Measurements from ENCODE around the gene GCN1.
"Not testable (repeated sequence)": the region's sequence is repeated elsewhere in the genome, so short reads cannot be mapped to it uniquely, and the experiment has no call there.

The GCN1 gene

DNA sequence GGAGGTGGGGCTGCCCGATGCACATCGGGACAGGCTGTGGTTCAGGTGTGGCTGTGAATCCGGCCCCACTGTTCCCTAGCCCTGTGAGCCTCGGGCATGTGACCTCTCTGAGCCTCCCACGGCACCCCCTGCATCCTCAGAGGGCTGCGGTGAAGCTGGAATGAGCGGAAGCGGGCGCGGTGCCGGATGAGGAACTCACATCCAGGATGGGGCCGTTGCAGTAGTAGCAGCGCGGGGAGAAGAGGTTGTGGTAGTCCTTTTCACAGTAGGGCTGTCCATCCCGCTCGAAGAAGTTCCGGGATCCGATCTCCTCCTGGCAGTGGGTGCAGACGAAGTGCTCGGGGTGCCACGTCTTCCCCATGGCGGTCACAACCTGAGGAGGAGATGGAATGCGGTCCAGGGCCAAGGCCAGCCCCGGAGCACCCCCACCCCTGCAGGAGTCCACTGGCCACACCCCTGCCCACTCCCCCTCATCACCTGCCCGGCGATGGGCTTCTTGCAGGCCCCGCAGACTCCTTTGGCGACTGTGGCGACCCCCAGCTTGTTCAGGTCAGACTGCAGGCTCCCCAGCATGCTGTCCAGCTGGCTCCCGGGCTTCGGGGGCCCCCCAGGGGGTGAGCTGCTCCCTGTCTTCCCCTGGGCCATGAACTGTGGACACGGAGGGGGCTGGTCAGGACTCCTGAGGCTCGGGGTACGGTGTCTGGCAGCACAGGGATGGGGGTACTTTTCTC lies 20.3 kb upstream of the GCN1 start:
- no peak for DNase-seq
- no peak for ATAC-seq

DNA sequence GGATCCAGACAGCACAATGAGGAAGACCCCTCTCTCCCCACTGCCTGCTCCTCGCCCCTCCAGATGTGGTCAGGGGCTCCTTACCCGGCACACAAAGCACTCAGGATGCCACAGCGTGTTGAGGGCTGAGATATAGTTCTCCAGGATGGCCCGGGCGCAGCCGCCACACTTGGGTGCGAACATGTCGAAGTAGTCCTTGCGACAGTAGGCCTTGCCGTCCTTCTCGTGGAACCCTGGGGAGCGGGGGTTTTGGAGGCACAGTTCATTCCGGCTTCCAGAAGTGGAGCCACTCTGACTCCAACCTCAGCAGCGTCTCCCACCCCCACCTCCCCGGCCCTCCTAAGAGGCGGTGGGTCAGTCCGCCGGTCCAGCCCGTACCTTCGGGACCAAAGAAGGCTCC lies 19.2 kb upstream of the GCN1 start:
- no peak for ATAC-seq

DNA sequence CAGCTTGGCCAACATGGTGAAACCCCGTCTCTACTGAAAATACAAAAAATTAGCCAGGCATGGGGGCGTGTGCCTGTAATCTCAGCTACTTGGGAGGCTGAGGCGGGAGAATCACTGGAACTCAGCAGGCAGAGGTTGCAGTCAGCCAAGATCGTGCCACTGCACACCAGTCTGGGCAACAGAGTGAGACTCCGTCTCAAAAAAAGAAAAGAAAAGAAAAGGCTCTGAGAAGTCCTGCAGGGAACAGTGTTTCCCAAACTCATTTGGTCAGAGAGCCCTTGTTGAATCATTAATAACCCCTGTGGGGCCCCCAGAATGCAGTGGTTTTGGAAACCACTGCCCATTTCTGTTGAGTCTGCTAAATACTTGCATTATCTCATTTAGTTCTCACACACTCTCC lies 18.7 kb upstream of the GCN1 start:
- DNase-seq, ATAC-seq: not testable (repeated sequence)

More for the DNA sequence above, 19.2 kb upstream of the GCN1 start:
- no peak for DNase-seq

DNA sequence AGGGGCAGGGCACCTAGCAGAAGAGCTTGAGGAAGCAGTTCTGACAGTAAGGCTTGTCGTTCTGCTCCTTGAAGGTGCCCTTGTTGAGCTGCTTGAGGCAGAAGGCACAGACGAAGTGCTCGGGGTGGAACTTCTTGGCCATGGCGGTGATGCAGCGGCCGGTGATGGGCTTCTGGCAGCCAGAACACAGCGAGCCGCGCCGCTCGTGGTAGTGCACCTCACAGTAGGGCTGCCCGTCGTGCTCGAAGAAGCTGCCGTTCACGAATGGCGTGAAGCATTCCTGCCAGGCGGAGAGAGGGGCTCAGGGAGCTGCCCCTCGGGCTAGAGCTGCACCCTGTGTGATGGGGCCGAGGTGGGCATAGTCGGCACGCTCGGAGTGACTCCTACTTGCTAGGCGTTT lies 17.8 kb upstream of the GCN1 start:
- no peak for DNase-seq
- ATAC-seq: no peak

DNA sequence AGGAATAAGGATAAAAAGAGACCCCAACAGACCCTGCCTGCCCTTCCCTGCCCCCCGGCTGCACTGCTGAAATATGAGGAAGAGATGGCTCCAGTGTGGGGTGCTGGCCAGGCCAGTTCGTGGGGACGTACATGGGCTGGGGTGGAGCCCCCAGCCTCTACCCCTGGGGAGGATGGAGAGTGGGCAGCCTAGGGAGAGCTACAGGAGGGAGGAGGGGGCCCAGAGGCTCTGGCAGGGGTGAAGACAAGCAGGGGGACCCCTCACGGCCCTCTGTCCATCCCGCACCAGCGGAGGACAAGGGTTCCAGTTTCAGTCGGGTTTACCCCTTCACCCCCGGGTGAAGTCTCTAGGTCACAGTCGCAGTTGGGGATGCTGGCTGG lies 17.4 kb upstream of the GCN1 start:
- DNase-seq (no peak), ATAC-seq (no peak)

DNA sequence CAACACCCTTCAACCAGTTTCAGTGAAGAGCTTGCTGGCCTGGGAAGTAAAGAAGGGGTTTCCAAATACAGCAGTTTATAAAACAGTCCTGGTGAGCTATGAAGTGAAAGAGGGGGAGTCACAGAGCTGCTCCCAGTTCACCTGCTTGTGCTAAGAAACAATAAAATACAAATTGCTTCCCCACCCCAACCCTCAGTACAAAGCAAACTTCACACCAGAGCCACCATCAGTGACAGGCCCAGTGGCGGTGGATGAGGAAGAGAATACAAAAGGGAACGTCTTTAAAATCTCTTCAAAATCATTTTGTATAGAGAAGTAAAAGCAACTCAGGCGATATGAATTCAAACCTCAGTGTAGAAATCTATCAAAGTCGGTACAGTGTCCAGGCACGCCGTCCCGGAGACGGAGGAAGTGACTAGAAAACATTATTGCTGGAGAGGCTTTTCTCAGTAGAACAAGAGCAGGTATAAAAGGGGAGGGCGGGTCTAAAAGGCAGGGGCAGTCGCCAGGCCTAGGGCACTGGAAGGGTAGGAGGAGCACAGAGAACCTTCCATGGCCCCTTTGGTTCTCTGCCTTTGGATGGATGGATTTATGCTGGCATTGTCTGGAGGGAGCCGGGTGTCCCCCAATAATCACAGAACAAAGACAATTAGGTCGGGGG lies 16.9 kb upstream of the GCN1 start:
- no peak for ATAC-seq
- no peak for DNase-seq

DNA sequence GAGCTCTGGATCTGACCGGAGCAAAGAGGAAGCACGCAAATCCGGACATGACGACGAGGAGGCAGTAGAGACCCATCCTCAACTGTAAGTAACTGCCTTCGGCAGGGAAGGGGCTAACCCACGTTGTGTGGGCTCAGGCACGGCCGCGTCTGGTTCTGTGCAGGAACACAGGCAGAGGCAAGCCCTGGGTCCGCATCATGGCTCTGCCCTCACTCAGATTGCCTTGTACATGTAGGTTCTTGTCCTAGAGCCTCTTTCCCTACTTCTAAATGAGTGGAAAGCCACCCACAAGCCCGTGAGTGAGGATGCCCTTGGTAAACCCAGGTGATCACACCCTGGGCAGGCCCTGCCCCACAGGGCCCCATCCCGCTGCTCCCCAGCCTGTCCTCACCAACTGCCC lies 15.3 kb upstream of the GCN1 start:
- DNase-seq (no peak), ATAC-seq (no peak)

DNA sequence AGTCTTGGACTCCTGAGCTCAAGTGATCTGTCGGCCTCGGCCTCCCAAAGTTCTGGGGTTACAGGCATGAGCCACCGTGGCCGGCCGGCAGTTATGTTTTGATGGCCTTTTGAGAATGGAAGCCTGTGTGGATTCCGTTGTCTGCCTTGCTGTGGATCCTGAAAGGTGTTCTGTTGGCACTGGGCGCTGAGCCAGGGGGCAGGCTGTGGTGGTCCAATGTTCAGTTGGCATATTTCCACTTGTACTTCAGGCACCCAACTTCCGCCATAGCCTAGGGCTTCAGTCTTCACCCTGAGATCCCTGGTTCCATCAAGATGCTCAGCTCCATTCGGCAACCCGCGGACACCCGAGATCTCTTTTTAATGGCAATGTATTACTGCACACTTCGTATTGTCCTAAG lies 12.7 kb upstream of the GCN1 start:
- ATAC-seq: no peak
- DNase-seq: no peak

DNA sequence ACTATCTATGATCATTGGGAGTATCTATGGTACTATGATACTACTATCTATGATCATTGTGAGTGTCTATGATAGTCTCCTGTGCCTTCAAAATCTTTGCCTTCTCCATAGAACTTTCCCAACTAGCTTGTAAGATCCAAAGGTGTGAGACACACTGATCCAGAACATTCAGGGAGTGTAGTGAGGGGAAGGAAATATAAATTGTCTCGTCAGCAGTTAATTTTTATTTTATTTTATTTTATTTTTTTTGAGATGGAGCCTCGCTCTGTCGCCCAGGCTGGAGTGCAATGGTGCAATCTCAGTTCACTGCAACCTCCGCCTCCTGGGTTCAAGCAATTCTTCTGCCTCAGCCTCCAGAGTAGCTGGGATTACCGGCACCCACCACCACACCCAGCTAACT lies 12.3 kb upstream of the GCN1 start:
- not testable (repeated sequence) for DNase-seq, ATAC-seq

DNA sequence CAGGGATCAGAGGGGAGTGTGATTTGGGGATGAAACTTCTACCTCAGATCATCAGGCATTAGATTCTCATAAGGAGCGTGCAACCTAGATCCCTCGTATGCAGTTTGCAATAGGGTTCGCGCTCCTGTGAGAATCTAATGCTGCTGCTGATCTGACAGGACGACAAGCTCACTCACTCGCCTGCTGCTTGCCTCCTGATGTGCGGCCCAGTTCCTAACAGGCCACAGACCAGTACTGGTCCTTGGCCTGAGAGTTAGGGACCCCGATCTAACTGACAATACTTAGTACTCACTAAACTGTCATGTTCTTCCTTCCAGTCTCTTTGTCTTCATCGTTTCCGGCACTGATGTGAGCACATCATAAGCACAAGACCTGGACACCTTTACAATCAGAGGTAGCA lies 11.7 kb upstream of the GCN1 start:
- ATAC-seq (no peak), DNase-seq (no peak)

DNA sequence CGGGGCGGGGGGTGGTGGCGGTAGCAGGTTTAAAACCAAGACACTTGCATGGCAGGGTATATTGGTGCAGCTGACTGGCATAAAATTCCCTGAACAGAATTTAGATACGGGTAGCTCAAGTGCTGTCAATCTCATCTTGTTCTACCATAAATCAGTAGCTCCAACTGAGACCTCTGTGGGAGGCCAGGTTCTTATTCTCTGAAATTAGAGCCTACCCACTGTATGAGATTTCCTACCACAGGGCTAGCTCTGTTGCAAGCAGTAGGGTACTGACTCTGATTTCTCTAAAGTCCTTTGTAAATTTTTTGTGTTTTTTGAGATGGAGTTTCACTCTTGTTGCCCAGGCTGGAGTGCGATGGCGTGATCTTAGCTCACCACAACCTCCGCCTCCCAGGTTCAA lies 9.7 kb upstream of the GCN1 start:
- ATAC-seq (no peak), DNase-seq (no peak)

DNA sequence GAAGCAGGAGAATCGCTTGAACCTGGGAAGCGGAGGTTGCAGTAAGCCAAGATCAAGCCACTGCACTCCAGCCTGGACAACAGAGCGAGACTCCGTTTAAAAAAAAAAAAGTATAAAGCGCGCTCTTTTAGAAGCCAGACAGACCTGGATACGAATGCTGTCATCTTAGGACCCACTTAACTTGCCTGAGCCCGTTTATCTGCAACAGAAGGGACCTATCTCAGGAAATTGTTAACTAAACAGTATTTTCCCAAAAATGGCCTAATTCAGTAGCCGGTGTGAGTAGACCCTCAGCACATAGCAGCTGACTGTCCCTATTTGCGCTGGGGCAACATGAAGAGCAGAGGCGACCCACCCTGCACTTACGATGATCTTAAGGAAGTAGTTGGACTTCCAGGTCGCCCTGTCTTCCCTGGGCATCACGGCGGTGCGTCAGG lies 5.9 kb upstream of the GCN1 start:
- ATAC-seq: no peak
- DNase-seq: no peak

DNA sequence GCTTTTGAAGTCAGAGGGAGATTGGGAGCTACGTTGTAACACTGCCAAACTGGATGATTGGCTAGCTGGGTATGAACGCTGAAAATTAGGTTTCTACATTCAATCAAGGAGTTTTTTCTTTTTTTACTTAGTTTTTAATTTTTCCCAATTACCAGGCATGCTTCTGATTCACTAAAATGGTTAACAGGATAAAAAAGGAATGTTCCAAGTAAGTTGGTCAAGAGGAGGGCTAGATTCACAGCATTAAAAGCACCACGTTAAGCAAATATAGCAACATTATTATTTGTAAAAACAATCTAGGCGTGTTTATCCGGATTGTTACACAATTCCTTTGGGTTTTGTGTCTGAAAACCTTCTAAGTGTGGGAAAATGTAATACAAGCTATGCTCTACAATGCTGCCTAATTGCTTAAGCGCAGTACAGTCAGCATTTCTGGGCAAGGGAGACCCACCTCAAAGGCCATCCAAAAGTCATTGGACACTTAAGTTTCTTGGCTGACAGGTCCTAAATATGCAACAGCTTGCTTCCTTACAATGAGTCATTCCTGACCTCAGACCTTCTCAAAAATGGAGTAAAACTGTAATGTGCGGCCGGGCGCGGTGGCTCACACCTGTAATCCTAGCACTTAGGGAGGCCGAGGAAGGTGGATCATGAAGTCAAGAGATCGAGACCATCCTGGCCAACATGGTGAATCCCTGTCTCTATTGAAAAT lies 5.2 kb upstream of the GCN1 start:
- ATAC-seq (no peak), DNase-seq (no peak)

DNA sequence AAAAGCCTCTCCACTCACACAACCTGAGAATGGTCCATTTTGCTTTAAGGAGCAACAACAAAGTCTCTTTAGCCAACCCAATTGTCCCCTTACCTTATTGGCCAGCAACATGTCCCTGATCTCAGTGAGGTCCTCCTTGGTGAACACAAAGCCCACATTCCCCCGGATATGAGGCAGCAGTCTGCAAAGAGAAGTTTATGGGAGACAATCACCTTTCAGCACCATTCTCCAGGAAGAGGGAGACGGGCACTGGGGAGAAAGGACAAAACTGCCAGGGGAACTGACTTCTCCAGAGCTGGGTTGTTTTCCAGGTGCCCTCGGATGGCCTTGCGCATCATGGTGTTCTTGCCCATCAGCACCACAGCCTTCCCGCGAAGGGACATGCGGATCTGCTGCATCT lies 4.5 kb upstream of the GCN1 start:
- DNase-seq (no peak), ATAC-seq (no peak)

DNA sequence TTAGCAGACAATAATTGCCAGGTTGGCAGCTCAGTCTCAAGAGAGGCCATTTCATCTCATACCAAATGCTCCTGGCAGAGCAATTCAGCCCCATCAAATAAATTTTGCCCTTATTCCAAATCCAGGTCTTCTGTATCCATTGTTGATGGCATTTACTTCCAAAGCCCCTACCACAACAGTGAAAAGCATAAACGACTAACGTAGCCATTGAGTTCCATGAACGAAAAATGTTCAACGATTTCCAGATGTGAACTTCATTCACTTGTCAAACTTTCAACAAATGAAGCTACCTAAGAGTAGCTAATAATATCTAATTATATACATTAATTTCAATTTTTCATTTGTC lies 3.0 kb upstream of the GCN1 start:
- DNase-seq (no peak), ATAC-seq (no peak)

DNA sequence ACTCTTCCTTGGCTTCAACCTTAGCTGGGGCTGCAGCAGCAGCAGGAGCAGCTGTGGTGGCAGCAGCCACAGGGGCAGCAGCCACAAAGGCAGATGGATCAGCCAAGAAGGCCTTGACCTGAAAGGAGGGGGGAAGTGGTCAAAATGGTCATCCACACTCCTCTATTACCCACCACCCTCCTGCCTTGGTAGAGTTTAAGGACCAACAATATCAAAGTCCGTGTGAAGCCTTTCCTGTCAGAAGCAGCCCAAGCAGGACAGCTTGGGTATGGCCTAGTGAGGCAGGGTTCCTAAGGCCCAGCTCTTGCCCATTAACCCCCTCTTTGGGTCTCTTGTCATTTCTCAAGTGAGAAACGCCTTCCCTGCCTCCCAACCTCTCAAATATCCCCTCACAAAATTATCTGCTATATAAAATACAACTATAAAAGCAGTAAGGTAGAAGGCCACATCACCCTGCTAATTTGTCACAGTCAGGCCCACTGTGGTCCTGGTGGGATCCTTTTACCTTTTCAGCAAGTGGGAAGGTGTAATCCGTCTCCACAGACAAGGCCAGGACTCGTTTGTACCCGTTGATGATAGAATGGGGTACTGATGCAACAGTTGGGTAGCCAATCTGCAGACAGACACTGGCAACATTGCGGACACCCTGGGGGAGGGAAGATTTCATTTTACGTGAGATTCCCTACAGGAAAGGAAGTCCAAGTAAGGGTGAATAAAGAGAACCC lies 2.5 kb upstream of the GCN1 start:
- DNase-seq, ATAC-seq: not testable (repeated sequence)

DNA sequence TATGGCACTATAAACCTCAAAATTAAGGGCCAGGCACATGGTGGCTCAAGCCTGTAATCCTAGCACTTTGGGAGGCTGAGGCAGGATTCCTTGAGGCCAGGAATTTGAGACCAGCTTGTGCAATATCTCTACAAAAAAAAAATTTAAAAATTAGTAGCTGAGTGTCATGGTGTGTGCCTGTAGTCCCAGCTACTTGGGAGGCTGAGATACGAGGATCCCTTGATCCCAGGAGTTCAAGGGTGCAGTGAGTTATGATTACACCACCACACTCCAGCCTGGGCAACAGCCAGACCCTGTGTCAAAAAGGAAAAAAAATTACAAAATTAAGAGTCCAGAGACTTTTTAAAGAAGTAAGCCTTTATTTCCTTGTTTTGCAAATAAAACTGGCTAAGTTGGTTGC lies 1.8 kb upstream of the GCN1 start:
- ATAC-seq (no peak), DNase-seq (no peak)

DNA sequence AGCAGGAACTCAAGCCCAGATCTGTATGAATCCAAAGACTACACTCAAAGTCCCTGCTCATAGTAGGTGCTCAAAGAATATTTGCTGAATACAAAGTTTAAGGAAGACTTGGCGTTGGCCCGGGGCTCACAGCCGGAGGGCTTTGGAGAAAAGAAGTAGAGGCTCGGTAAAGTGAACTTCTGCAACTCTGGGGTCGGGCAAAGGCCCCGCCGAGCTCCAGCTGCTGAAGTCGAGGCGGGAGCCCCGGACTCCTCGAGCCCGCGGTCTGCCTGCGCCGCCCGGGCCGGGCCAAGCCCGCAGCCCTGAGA lies 335 bp downstream of the GCN1 start:
- ATAC-seq: peak; percentile 16
- DNase-seq: no peak

DNA sequence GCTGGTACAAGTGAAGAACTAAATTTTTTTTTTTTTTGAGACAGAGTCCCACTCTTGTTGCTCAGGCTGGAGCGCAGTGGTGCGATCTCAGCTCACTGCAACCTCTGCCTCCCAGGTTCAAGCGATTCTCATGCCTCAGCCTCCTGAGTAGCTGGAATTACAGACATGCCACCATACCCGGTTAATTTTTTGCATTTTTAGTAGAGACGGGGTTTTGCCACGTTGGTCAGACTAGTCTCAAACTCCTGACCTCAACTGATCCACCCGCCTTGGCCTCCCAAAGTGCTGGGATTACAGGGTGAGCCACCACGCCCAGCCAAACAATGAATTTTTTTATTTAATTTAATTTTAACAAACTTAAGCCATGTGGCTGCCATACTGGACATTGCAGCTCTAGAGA lies 1.2 kb downstream of the GCN1 start:
- ATAC-seq: not testable (repeated sequence)

DNA sequence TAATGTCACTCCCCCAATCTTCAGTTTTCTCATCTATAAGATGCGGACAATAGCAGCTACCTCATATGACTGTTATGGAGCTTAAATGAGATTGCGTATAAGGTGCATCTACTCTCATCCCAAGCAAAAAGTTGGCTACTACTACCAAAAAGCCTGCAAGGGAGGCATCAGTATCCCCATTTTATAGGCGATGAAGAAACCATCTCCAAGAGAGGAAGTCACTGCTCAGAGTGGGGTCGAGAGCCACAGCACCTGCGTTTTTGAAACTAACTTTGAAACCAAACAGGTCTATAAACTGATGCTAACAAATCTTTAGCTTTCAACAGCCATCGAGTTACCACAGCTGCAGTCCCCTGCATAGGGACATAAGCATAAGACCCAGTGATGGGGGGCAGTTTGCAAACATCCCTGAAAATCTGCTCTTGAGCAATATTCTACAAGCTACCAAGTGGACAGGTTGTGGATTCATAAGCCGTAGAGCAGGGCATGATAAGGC lies 3.5 kb downstream of the GCN1 start:
- no peak for ATAC-seq

More for the DNA sequence above, 1.2 kb downstream of the GCN1 start:
- DNase-seq: not testable (repeated sequence)

DNA sequence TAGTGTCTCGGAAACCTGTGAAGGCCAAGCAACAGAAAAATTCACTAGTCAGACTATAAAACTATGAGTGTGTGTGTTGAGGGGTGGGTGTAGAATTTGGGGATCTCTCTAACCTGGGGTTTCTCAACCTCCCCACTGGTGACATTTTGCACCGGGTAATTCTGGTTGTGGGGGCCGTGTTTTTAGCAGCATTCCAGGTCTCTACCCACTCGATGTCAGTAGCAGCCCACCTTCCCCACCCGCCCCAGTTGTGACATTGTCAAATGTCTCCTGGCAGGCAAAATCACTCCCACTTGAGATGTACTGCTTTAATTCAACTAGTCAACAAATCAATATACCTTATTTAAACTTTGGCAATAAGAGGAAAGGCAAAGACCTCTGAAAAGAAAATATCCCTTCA lies 4.1 kb downstream of the GCN1 start:
- no peak for DNase-seq
- ATAC-seq: no peak

More for the DNA sequence above, 3.5 kb downstream of the GCN1 start:
- no peak for DNase-seq

DNA sequence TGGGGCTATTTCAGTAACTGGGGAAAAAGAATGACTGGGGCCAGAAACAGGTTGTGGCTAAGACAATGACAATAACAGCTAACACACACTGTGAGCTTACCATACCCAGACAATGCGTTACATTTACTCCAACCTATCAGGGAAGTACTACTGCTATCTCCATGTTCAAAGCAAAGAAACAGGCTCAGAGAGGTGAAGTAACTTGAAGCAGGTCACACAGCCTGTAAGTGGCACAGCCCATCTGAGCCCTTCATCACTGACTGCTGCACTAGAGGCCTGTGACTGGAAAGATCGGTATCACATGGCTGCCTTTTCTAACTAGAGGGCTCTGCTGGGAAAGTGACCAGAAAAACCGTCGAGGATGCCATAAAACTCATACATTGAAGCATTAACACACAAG lies 7.9 kb downstream of the GCN1 start:
- DNase-seq: no peak
- no peak for ATAC-seq

DNA sequence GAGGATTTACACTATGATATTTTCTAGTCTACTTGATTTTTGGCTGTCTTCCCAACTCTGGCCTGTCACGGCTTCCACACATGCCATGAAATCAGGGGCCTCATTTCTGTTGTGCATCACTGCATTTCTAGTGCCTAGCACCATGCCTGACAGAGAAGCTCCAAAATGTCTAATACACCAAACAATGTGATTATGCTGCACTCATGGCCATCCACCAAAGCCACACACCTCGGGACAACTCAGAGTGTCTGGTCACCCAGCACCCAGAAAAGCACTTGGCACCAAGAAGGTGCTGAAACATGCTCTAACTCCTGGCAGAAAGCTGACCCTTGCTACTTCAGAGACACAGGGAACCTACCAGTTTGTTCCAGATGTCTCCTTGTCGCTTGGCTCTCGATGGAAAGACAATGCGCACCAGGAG lies 11.3 kb downstream of the GCN1 start:
- no peak for DNase-seq
- no peak for ATAC-seq

All from stimulated activated naive CD8-positive, alpha-beta T cell treated with anti-CD3 and anti-CD28 coated beads, Interleukin-15, Interleukin-2, amounts not matched to agents 100 U/mL and 50 U/mL, for 24 hours (primary cell).